Activated CD8-positive, alpha-beta memory T cell treated with anti-CD3 and anti-CD28 coated beads, Interleukin-2, amount 10 ng/mL, durations not matched to agents 7 days and 5 days (primary cell): ENCODE data around the gene MIER3. TPM values are rescaled to one million over a fixed set of nuclear protein-coding genes. Genes with fewer than 3 reads are reported as not detected.
A peak's percentile ranks its signal among the peaks of the same experiment; 100 is the strongest.
"Not testable (repeated sequence)": the region's sequence is repeated elsewhere in the genome, so short reads cannot be mapped to it uniquely, and the experiment has no call there.

Source experiments
- ATAC-seq: fragments of 150-1000 bp; cut with Tn5 transposase; one replicate; pipeline ENCODE4 v1.10.0; 2021; ENCODE audit warnings: moderate library complexity
- CTCF ChIA-PET: fragments of 350-600 bp; sonication (Branson Sonifier 250); formaldehyde crosslinking; loops from one replicate; lab custom pipeline; 2021; ENCODE audit warnings: antibody characterized with exemption; lab: Charles Lee
- DNase-seq: peaks from one replicate; pipeline ENCODE4 v3.0.0-alpha.2; 2020
- H3K27ac Mint-ChIP-seq: one replicate; pipeline ENCODE4 v1.8.0; 2021; ENCODE audit warnings: mild to moderate bottlenecking, mixed read lengths
- H3K27me3 Mint-ChIP-seq: one replicate; pipeline ENCODE4 v1.8.0; 2021; ENCODE audit warnings: mixed read lengths
- H3K36me3 Mint-ChIP-seq: one replicate; pipeline ENCODE4 v1.8.0; 2021; ENCODE audit warnings: mild to moderate bottlenecking, mixed read lengths
- H3K4me1 Mint-ChIP-seq: one replicate; pipeline ENCODE4 v1.8.0; 2021; ENCODE audit warnings: mixed read lengths
- H3K4me3 Mint-ChIP-seq: one replicate; pipeline ENCODE4 v1.8.0; 2021; ENCODE audit warnings: mild to moderate bottlenecking, moderate library complexity, mixed read lengths
- H3K9me3 Mint-ChIP-seq: one replicate; pipeline ENCODE4 v1.8.0; 2022; ENCODE audit warnings: low read depth, mixed read lengths
- total RNA-seq, 2 experiments: library from RNA; stranded (reverse); gene quantifications; one replicate each; pipeline ENCODE4 v1.2.3, GENCODE V29; 2021

The MIER3 gene
- total RNA-seq = 10 to 100 TPM; 23.9 to 24.8 TPM

GRCh38 chr5:56951946-56952691 is at the start of gene MIER3:
MIER3 (minus strand) TSS chr5:56952123; CDS start chr5:56952102, 21 bp downstream.
- Mint-ChIP-seq H3K27me3 (peaks cover 38% of the 10 kb centered on the region), H3K4me1 (peaks cover 20% of the 10 kb centered on the region), H3K4me3 (peak within 1 kb of the TSS; percentile 93), H3K36me3 (no peaks in the 10 kb centered on the region), H3K27ac (peak within 1 kb of the TSS; percentile 83), H3K9me3 (no peaks in the 10 kb centered on the region)
- ATAC-seq = peak; percentile 95
- CTCF ChIA-PET = no interaction called here
- peak; percentile 85 for DNase-seq

- H3K4me1 Mint-ChIP-seq = no peaks in the 10 kb centered on the region
- ATAC-seq = no peak
- H3K27me3 Mint-ChIP-seq = peaks cover 24% of the 10 kb centered on the region
- H3K36me3 Mint-ChIP-seq = peaks cover 2% of the 10 kb centered on the region
- H3K4me3 Mint-ChIP-seq = no peak overlapping the region
- no peak for DNase-seq
- no peak overlapping the region for H3K27ac Mint-ChIP-seq
- CTCF ChIA-PET = no interaction called here
- no peaks in the 10 kb centered on the region for H3K9me3 Mint-ChIP-seq
Measured at GRCh38 chr5:56995596-56995995, 43.7 kb upstream of the MIER3 start.

GRCh38 chr5:56993241-56993640 is 41.3 kb upstream of the MIER3 start:
- ATAC-seq (no peak), DNase-seq (no peak)
- peaks cover 13% of the 10 kb centered on the region for H3K27me3 Mint-ChIP-seq
- no peaks in the 10 kb centered on the region for H3K4me1 Mint-ChIP-seq
- CTCF ChIA-PET = no interaction called here
- no peak overlapping the region for H3K4me3 Mint-ChIP-seq
- no peaks in the 10 kb centered on the region for H3K9me3 Mint-ChIP-seq
- no peaks in the 10 kb centered on the region for H3K36me3 Mint-ChIP-seq
- no peak overlapping the region for H3K27ac Mint-ChIP-seq

- Mint-ChIP-seq H3K27me3 (peaks cover 11% of the 10 kb centered on the region), H3K36me3 (peaks cover 1% of the 10 kb centered on the region), H3K27ac (no peak overlapping the region), H3K4me1 (peaks cover 10% of the 10 kb centered on the region), H3K4me3 (no peak overlapping the region), H3K9me3 (no peaks in the 10 kb centered on the region)
- ATAC-seq (no peak), DNase-seq (no peak)
- CTCF ChIA-PET = no interaction called here
Measured at GRCh38 chr5:56989676-56990075, 37.8 kb upstream of the MIER3 start.

GRCh38 chr5:56988490-56988889 is 36.6 kb upstream of the MIER3 start:
- H3K9me3 Mint-ChIP-seq = no peaks in the 10 kb centered on the region
- ATAC-seq (no peak), DNase-seq (no peak)
- no peak overlapping the region for H3K27ac Mint-ChIP-seq
- no peak overlapping the region for H3K4me3 Mint-ChIP-seq
- CTCF ChIA-PET = no interaction called here
- H3K27me3 Mint-ChIP-seq = peaks cover 6% of the 10 kb centered on the region
- H3K4me1 Mint-ChIP-seq = peaks cover 22% of the 10 kb centered on the region
- peaks cover 1% of the 10 kb centered on the region for H3K36me3 Mint-ChIP-seq

GRCh38 chr5:56987171-56987570 is 35.2 kb upstream of the MIER3 start:
- no peak overlapping the region for H3K4me3 Mint-ChIP-seq
- ATAC-seq = no peak
- no peak for DNase-seq
- peaks cover 1% of the 10 kb centered on the region for H3K36me3 Mint-ChIP-seq
- peaks cover 5% of the 10 kb centered on the region for H3K27me3 Mint-ChIP-seq
- H3K9me3 Mint-ChIP-seq = no peaks in the 10 kb centered on the region
- peaks cover 27% of the 10 kb centered on the region for H3K4me1 Mint-ChIP-seq
- H3K27ac Mint-ChIP-seq = no peak overlapping the region
- CTCF ChIA-PET = interaction anchor here (0.8 to 1.2 kb wide), 3 partner anchors 38 to 722 kb away, joined by 3 to 4 read pairs (median 3); no protein-coding TSS in a partner anchor

GRCh38 chr5:56986626-56986947 is 34.7 kb upstream of the MIER3 start:
- H3K27me3 Mint-ChIP-seq = peaks cover 5% of the 10 kb centered on the region
- no peaks in the 10 kb centered on the region for H3K9me3 Mint-ChIP-seq
- ATAC-seq = no peak
- peaks cover 1% of the 10 kb centered on the region for H3K36me3 Mint-ChIP-seq
- peaks cover 27% of the 10 kb centered on the region for H3K4me1 Mint-ChIP-seq
- H3K27ac Mint-ChIP-seq = no peak overlapping the region
- H3K4me3 Mint-ChIP-seq = no peak overlapping the region
- CTCF ChIA-PET = interaction anchor here (0.8 to 1.2 kb wide), 3 partner anchors 37 to 722 kb away, joined by 3 to 4 read pairs (median 3); no protein-coding TSS in a partner anchor
- DNase-seq = no peak

- H3K9me3 Mint-ChIP-seq = no peaks in the 10 kb centered on the region
- H3K36me3 Mint-ChIP-seq = peaks cover 1% of the 10 kb centered on the region
- no peak overlapping the region for H3K27ac Mint-ChIP-seq
- CTCF ChIA-PET = interaction anchor here (1.0 kb wide), 1 partner anchor 37 kb away, joined by 4 read pairs; no protein-coding TSS in a partner anchor
- no peak for DNase-seq
- H3K4me3 Mint-ChIP-seq = no peak overlapping the region
- H3K4me1 Mint-ChIP-seq = peaks cover 27% of the 10 kb centered on the region
- ATAC-seq = no peak
- H3K27me3 Mint-ChIP-seq = peaks cover 5% of the 10 kb centered on the region
Measured at GRCh38 chr5:56985936-56986625, 34.2 kb upstream of the MIER3 start.

GRCh38 chr5:56984445-56984844 is 32.5 kb upstream of the MIER3 start:
- peaks cover 27% of the 10 kb centered on the region for H3K4me1 Mint-ChIP-seq
- H3K27me3 Mint-ChIP-seq = peaks cover 5% of the 10 kb centered on the region
- no peaks in the 10 kb centered on the region for H3K9me3 Mint-ChIP-seq
- ATAC-seq = peak; percentile 39
- no peak overlapping the region for H3K4me3 Mint-ChIP-seq
- H3K36me3 Mint-ChIP-seq = peaks cover 1% of the 10 kb centered on the region
- H3K27ac Mint-ChIP-seq = no peak overlapping the region
- CTCF ChIA-PET = no interaction called here
- DNase-seq = peak; percentile 62

GRCh38 chr5:56983593-56984361 is 31.9 kb upstream of the MIER3 start:
- no peak overlapping the region for H3K27ac Mint-ChIP-seq
- H3K36me3 Mint-ChIP-seq = peaks cover 1% of the 10 kb centered on the region
- H3K9me3 Mint-ChIP-seq = no peaks in the 10 kb centered on the region
- no peak overlapping the region for H3K4me3 Mint-ChIP-seq
- ATAC-seq (peak; percentile 33), DNase-seq (no peak)
- CTCF ChIA-PET = interaction anchor here (0.9 kb wide), 1 partner anchor 13 kb away, joined by 5 read pairs; no protein-coding TSS in a partner anchor
- H3K4me1 Mint-ChIP-seq = peaks cover 27% of the 10 kb centered on the region
- H3K27me3 Mint-ChIP-seq = peaks cover 5% of the 10 kb centered on the region

GRCh38 chr5:56981548-56982315 is 29.8 kb upstream of the MIER3 start:
- Mint-ChIP-seq H3K27ac (no peak overlapping the region), H3K27me3 (peaks cover 5% of the 10 kb centered on the region), H3K9me3 (no peaks in the 10 kb centered on the region), H3K36me3 (peaks cover 1% of the 10 kb centered on the region), H3K4me3 (no peak overlapping the region), H3K4me1 (peaks cover 27% of the 10 kb centered on the region)
- CTCF ChIA-PET = no interaction called here
- ATAC-seq (no peak), DNase-seq (no peak)

- Mint-ChIP-seq H3K4me1 (peaks cover 18% of the 10 kb centered on the region), H3K9me3 (no peaks in the 10 kb centered on the region), H3K36me3 (no peaks in the 10 kb centered on the region), H3K27ac (no peak overlapping the region), H3K27me3 (peaks cover 11% of the 10 kb centered on the region), H3K4me3 (no peak overlapping the region)
- CTCF ChIA-PET = no interaction called here
- ATAC-seq (no peak), DNase-seq (no peak)
Measured at GRCh38 chr5:56979968-56980367, 28.0 kb upstream of the MIER3 start.

- H3K9me3 Mint-ChIP-seq, H3K4me3 Mint-ChIP-seq, H3K36me3 Mint-ChIP-seq, ATAC-seq, H3K27ac Mint-ChIP-seq, DNase-seq: not testable (repeated sequence)
- CTCF ChIA-PET = interaction anchor here (1.5 kb wide), 1 partner anchor 18 kb away, joined by 3 read pairs; no protein-coding TSS in a partner anchor
- H3K27me3 Mint-ChIP-seq = peaks cover 12% of the 10 kb centered on the region
- peaks cover 15% of the 10 kb centered on the region for H3K4me1 Mint-ChIP-seq
Measured at GRCh38 chr5:56979526-56979925, 27.6 kb upstream of the MIER3 start.
